GM21717 (cell line): ENCODE measurements around the gene CTNNBL1.

Experiments
- ATAC-seq: cut with Tn5 transposase; IDR thresholded peaks from one replicate; pipeline ENCODE4 v1.9.1; 2021; ENCODE audit warnings: mild to moderate bottlenecking, moderate library complexity; ENCODE audit not compliant: unreplicated experiment

CTNNBL1 gene

GRCh38 chr20:37913567-37914366 is 219.9 kb downstream of the CTNNBL1 start:
- ATAC-seq = no peak

- ATAC-seq = no peak
These were observed 220.5 kb downstream of the CTNNBL1 start for GRCh38 chr20:37914367-37914671.

- no peak for ATAC-seq
These were observed 221.0 kb downstream of the CTNNBL1 start for GRCh38 chr20:37914672-37915433.

- no peak for ATAC-seq
These were observed 221.6 kb downstream of the CTNNBL1 start for GRCh38 chr20:37915434-37915787.

GRCh38 chr20:37915800-37916570 is 222.2 kb downstream of the CTNNBL1 start:
- ATAC-seq = no peak

GRCh38 chr20:37917461-37917860 is 223.6 kb downstream of the CTNNBL1 start:
- no peak for ATAC-seq

- ATAC-seq = no peak
These were observed 224.2 kb downstream of the CTNNBL1 start for GRCh38 chr20:37918035-37918434.

GRCh38 chr20:37919389-37920040 is 225.7 kb downstream of the CTNNBL1 start:
- no peak for ATAC-seq

- no peak for ATAC-seq
These were observed 226.4 kb downstream of the CTNNBL1 start for GRCh38 chr20:37920270-37920669.

- ATAC-seq = no peak
These were observed 227.0 kb downstream of the CTNNBL1 start for GRCh38 chr20:37920679-37921322.

- peak; percentile 64 for ATAC-seq
These were observed 227.6 kb downstream of the CTNNBL1 start for GRCh38 chr20:37921341-37921929.
